Measurements from ENCODE around the gene C10orf90.

DNA sequence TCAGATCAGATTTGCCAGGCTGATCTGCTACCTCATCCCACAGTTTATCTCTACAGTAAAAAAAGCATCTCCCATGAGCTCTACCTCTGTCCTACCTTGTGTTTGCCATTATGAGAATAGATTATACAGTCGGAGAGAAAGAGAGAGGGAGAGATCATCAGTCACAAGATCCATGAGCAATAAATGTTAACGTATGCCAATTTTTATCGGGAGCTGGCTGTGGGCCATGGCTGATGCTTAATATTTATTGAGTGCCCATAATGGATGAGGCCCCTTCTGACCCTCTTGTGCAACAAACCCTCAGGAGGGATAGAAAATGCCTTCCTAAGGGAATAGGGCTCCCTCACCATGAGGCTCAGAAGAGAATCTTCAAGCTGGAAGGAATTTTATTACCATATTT lies 52.8 kb downstream of the C10orf90 start:
- TF ChIP-seq, protein P1, sequence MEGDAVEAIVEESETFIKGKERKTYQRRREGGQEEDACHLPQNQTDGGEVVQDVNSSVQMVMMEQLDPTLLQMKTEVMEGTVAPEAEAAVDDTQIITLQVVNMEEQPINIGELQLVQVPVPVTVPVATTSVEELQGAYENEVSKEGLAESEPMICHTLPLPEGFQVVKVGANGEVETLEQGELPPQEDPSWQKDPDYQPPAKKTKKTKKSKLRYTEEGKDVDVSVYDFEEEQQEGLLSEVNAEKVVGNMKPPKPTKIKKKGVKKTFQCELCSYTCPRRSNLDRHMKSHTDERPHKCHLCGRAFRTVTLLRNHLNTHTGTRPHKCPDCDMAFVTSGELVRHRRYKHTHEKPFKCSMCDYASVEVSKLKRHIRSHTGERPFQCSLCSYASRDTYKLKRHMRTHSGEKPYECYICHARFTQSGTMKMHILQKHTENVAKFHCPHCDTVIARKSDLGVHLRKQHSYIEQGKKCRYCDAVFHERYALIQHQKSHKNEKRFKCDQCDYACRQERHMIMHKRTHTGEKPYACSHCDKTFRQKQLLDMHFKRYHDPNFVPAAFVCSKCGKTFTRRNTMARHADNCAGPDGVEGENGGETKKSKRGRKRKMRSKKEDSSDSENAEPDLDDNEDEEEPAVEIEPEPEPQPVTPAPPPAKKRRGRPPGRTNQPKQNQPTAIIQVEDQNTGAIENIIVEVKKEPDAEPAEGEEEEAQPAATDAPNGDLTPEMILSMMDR (IDR thresholded peaks at IDR 0.05; ENCODE audit: low read depth, low read length, missing input control), result no peak
- TF ChIP-seq GABPA (IDR thresholded peaks at IDR 0.05 in 1 of 2, conservative IDR thresholded peaks at IDR 0.05 in 1 of 2), result no peak
- TF ChIP-seq, protein P2, sequence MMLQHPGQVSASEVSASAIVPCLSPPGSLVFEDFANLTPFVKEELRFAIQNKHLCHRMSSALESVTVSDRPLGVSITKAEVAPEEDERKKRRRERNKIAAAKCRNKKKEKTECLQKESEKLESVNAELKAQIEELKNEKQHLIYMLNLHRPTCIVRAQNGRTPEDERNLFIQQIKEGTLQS (IDR thresholded peaks at IDR 0.05), result no peak
- TF ChIP-seq SP1 (IDR thresholded peaks at IDR 0.05), result no peak
- no peak for TF ChIP-seq RXRA (IDR thresholded peaks at IDR 0.05)
- TF ChIP-seq YY1 (IDR thresholded peaks at IDR 0.05), result no peak
- TF ChIP-seq JUND (IDR thresholded peaks at IDR 0.05), result no peak
- no peak for TF ChIP-seq HNF4A (conservative IDR thresholded peaks at IDR 0.05)
- TF ChIP-seq, protein P3, sequence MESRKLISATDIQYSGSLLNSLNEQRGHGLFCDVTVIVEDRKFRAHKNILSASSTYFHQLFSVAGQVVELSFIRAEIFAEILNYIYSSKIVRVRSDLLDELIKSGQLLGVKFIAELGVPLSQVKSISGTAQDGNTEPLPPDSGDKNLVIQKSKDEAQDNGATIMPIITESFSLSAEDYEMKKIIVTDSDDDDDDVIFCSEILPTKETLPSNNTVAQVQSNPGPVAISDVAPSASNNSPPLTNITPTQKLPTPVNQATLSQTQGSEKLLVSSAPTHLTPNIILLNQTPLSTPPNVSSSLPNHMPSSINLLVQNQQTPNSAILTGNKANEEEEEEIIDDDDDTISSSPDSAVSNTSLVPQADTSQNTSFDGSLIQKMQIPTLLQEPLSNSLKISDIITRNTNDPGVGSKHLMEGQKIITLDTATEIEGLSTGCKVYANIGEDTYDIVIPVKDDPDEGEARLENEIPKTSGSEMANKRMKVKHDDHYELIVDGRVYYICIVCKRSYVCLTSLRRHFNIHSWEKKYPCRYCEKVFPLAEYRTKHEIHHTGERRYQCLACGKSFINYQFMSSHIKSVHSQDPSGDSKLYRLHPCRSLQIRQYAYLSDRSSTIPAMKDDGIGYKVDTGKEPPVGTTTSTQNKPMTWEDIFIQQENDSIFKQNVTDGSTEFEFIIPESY (IDR thresholded peaks at IDR 0.05), result no peak
- TF ChIP-seq TAF1 (conservative IDR thresholded peaks at IDR 0.05), result no peak
- no peak for TF ChIP-seq HNF4G (IDR thresholded peaks at IDR 0.05)

Measured in liver (tissue), 3 donors.